DMS79 treated with DMSO at 0.1 percent for 48 hours (cell line): Measurements from ENCODE around the gene TRAK2.

Experiments
- DNase-seq: peaks from one replicate; lab custom pipeline; 2025; lab: John Stamatoyannopoulos, UW

The TRAK2 gene

DNA sequence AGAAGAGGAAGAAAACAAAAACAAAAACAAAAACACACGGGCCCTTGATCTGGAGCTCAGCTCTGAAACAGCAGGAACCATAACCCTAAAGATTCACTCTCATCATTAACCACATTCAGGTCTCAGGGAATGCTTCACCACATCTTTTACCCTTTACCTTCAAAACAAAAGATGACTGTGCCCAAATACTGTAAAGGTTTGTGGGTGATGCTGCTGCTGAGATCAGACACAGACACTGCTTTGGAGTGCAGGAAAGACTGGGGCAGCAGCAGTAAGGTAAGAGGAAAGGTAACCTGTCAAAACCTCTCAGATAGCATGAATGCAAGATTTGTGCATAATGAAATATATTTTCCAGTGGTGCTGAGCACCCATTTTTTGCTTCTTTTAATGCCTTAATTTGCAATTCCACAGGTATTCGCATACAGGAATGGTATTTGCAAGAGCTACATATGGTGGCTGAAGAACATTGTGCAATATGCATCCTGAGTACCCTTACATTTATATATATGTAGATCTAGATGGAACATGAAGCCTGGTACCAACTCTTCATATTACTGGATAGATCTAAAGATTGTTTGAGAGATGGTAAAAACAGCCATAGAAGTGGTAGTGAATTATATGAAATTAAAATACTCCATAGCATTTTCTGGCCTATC is 90.1 kb downstream of the TRAK2 start:
- no peak for DNase-seq

- DNase-seq: no peak
Observed at GRCh38 chr2:201360256-201360655, 91.0 kb downstream of the TRAK2 start.

DNA sequence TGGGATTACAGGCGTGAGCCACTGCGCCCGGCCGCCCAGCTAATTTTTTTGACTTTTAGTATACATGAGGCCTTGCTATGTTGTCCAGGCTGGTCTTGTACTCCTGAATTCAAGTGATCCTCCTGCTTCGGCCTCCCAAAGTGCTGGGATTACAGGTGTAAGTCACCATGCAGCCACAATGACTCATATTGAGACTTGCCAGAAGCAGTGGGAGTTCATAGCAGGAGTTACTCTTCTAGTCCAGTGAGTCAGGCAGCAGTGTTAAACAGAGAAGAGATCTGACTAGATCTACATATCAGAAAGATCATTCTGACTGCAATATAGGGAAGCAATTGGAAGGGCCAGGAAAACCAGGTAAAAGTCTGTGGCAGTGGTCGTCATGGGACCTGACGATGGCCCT is 92.6 kb downstream of the TRAK2 start:
- DNase-seq: no peak

GRCh38 chr2:201357221-201357620 is 94.0 kb downstream of the TRAK2 start, which contains the start of gene FLACC1:
Gene FLACC1 (minus strand): TSS chr2:201357345. CDS start chr2:201351404, 5,941 bp downstream.
- no peak for DNase-seq

DNA sequence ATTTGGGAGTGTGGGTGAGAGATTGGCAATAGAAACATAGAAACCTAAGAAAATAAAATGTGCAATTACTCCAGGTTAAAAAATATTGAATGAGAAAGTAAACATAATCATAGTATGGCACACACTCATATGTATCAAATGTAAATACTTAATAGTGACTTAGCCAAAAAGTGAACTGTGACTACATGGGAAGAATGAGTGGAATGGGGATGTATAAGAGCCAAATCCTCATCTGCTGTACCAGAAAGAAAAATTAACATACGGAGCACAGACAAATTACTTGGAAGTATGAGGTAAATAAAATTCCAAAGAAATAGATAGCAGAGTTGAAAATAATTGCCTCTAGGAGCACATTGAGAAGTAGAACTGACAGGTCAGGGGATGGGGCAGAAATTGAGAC is 98.1 kb downstream of the TRAK2 start:
- DNase-seq: no peak

GRCh38 chr2:201350879-201351278 is 100.4 kb downstream of the TRAK2 start:
- no peak for DNase-seq

DNA sequence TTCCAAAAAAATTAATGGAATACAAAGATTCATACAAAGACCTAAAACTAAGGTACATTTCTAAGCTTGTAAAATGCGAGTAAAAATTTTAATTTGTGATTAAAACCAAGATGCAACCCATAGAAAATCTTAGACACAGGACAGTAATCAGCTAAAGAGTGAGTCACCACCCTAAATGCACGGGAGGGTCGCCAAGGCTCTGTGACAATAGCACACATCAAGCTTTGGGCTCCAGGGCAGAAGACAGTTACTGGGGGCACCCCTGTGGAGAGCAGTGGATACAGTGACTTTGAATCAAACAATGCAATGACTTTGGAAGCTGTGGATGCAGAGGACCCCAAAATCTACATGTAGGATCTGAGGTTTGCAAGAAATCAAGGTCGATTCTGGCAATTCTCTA is 101.7 kb downstream of the TRAK2 start:
- no peak for DNase-seq

GRCh38 chr2:201348758-201349157 is 102.5 kb downstream of the TRAK2 start:
- DNase-seq: no peak

GRCh38 chr2:201347138-201347537 is 104.1 kb downstream of the TRAK2 start:
- DNase-seq: no peak

GRCh38 chr2:201345625-201346213 is 105.5 kb downstream of the TRAK2 start:
- DNase-seq: no peak

GRCh38 chr2:201344663-201345366 is 106.4 kb downstream of the TRAK2 start:
- DNase-seq: no peak

DNA sequence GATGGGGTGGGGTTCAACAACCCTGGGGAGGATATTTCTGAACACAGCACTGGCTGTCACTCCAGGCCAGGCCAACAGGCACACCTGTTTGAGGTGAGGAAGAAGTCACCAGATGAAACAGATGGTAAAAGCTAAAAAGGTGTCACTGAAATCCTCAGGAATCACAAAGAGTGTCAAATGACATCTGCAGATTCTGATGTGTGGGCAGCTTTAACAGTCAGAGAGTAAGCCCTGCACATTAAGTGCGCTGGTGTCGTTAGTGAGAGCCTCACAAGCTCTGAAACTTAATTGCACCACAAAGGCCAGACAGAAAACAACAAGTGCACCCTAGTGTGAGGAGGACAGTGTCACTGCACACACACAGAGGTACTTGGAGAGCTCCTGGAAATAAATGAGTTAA is 107.7 kb downstream of the TRAK2 start:
- DNase-seq: no peak

DNA sequence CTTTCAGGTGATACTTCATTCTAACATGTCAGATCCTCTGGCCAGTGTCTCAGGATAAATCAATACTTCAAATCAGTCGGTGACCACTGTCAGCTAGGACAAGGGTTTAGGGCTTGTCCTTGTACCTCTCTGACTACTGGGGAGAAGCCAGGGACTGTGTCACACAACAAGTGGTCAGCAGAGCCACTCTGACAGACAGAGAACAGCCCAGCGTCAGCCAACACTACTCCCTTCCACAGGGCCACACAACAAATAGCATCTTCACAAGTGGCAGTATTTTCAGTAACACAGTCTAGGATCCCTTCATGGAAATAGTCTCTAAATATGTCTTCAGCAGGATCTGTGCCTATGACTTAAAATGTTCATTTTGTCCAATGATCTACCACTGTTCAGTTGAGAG is 108.3 kb downstream of the TRAK2 start:
- no peak for DNase-seq

DNA sequence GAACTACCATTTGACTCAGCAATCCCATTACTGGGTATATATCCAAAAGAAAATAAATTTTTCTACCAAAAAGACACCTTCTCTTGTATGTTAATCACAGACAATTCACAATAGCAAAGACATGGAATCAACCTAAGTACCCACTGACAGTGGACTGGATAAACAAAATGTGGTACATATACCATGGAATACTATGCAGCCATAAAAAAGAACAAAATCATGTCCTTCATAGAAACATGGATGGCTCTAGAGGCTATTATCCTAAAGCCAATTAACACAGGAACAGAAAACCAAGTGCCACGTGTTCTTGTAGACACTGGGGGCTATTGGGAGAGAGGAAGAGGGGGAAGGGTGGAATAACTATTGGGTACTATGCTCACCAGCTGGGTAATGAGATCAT is 121.8 kb downstream of the TRAK2 start:
- DNase-seq: no peak

DNA sequence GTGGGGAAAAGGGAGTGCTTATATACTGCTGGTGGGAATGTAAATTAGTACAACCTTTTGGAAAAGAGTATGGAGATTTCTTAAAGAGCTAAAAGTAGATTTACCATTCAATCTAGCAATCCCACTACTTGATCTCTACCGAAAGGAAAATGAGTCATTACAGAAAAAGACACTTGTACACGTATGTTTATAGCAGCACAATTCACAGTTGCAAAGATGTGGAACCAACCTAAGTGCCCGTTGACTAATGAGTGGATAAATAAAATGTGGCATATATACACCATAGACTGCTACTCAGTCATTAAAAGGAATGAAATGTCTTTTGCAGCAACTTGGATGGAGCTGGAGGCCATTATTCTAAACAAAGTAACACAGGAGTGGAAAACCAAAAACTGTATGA is 123.6 kb downstream of the TRAK2 start:
- DNase-seq: no peak
